HG03280 (cell line): Measurements from ENCODE around the gene RPAIN.
A peak's percentile ranks its signal among the peaks of the same experiment; 100 is the strongest.
"Not testable (repeated sequence)": the region's sequence is repeated elsewhere in the genome, so short reads cannot be mapped to it uniquely, and the experiment has no call there.

Source experiments
- ATAC-seq: cut with Tn5 transposase; IDR thresholded peaks from one replicate; pipeline ENCODE4 v1.9.1; 2021; ENCODE audit warnings: mild to moderate bottlenecking, moderate library complexity; ENCODE audit not compliant: unreplicated experiment

The RPAIN gene

GRCh38 chr17:5429191-5429887 lies 9.4 kb downstream of the RPAIN start:
- ATAC-seq = no peak

GRCh38 chr17:5430413-5430999 lies 10.5 kb downstream of the RPAIN start:
- ATAC-seq = no peak

- ATAC-seq = not testable (repeated sequence)
Measured at GRCh38 chr17:5431234-5431633, 11.3 kb downstream of the RPAIN start.

GRCh38 chr17:5431949-5432556 lies 12.1 kb downstream of the RPAIN start:
- ATAC-seq = no peak

GRCh38 chr17:5434984-5435383 lies 15.0 kb downstream of the RPAIN start:
- no peak for ATAC-seq

- ATAC-seq = not testable (repeated sequence)
Measured at GRCh38 chr17:5435781-5436315, 15.9 kb downstream of the RPAIN start.

GRCh38 chr17:5437721-5438317 lies 17.8 kb downstream of the RPAIN start:
- ATAC-seq = no peak

GRCh38 chr17:5438716-5439445 lies 18.9 kb downstream of the RPAIN start, which contains the start of gene C1QBP:
TSS of gene C1QBP (minus strand) at chr17:5439155. CDS start at chr17:5439073, 82 bp downstream.
- ATAC-seq = peak; percentile 91

GRCh38 chr17:5439446-5439764 lies 19.4 kb downstream of the RPAIN start:
- peak; percentile 3 for ATAC-seq

- ATAC-seq = no peak
Measured at GRCh38 chr17:5443728-5444127, 23.7 kb downstream of the RPAIN start.

GRCh38 chr17:5444209-5444608 lies 24.2 kb downstream of the RPAIN start:
- ATAC-seq = no peak

- ATAC-seq = no peak
Measured at GRCh38 chr17:5446786-5447185, 26.8 kb downstream of the RPAIN start.

GRCh38 chr17:5464717-5465507 lies 44.9 kb downstream of the RPAIN start:
- no peak for ATAC-seq

- ATAC-seq = no peak
Measured at GRCh38 chr17:5466295-5466694, 46.3 kb downstream of the RPAIN start.

- ATAC-seq = no peak
Measured at GRCh38 chr17:5467416-5467815, 47.4 kb downstream of the RPAIN start.

GRCh38 chr17:5468075-5468473 lies 48.1 kb downstream of the RPAIN start:
- no peak for ATAC-seq

- no peak for ATAC-seq
Measured at GRCh38 chr17:5472511-5472910, 52.5 kb downstream of the RPAIN start.

- ATAC-seq = no peak
Measured at GRCh38 chr17:5473906-5474305, 53.9 kb downstream of the RPAIN start.

GRCh38 chr17:5478992-5479391 lies 59.0 kb downstream of the RPAIN start:
- no peak for ATAC-seq

GRCh38 chr17:5480962-5481361 lies 61.0 kb downstream of the RPAIN start:
- no peak for ATAC-seq
